ENCODE results near the gene ALDH5A1. TPM values are rescaled to one million over a fixed set of nuclear protein-coding genes. Genes with fewer than 3 reads are reported as not detected.

Gene ALDH5A1
- total and polyA plus RNA-seq, 5 experiments from 2014 or later: 14.0 to 24.8 (median 18.8) TPM

DNA sequence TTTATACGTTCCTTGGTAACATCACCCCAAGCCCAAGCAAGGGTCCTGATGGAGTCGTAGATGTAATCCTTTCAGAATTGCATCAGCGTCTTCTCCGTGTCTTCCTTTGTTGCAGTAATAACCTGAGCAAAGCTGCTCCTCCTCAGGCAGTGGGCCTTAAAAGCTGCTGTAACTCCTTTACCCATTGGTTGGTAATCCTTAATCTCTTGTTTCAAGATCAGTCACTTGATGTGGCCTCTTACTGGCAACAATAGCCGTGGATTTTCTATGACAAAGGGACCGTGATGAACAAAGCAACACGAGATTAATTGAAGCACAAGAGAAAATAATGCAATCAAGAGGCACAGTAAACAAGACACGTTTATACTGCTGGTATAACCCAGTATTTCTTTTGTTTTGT is 44.6 kb downstream of the ALDH5A1 start:
- Mint-ChIP-seq H3K9me3 (no peaks in the 10 kb centered on the region), H3K27ac (no peak overlapping the region), H3K4me3 (no peak overlapping the region), H3K36me3 (peaks cover 0 to 43% (median 10%) of the 10 kb centered on the region in 3 donors), H3K4me1 (no peaks in the 10 kb centered on the region), H3K27me3 (no peaks in the 10 kb centered on the region)
- ATAC-seq: no peak
- POLR2A ChIA-PET: interaction anchor here (0.6 kb wide), 1 partner anchor 56 kb away, joined by 3 read pairs; no protein-coding TSS in a partner anchor
- DNase-seq: no peak

GRCh38 chr6:24540197-24540596 is 45.4 kb downstream of the ALDH5A1 start:
- Mint-ChIP-seq H3K4me3 (no peak overlapping the region), H3K27ac (no peak overlapping the region), H3K27me3 (no peaks in the 10 kb centered on the region), H3K36me3 (peaks cover 0 to 35% (median 2%) of the 10 kb centered on the region in 3 donors), H3K4me1 (no peaks in the 10 kb centered on the region), H3K9me3 (no peaks in the 10 kb centered on the region)
- ATAC-seq (no peak), DNase-seq (no peak)
- POLR2A ChIA-PET: no interaction called here

DNA sequence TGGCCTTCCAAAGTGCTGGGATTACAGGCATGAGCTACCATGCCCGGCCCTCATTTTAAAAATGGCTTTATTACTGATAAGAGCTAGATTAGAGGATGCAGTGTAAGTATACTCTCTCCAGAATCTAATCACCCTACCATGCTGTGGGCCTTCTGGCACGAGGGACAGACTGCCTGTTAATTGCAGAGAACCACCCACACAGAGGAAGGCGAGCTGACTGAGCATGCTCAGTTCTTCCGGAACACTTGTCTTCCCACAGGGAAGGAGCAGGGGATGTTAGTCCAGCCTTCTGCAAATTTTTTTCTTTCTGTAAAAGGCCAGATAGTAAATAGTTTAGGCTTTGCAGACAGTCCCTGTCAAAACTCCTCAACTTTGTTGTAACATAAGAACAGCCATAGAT is 48.9 kb downstream of the ALDH5A1 start:
- H3K4me3 Mint-ChIP-seq: no peak overlapping the region
- DNase-seq: no peak
- peaks cover 7 to 10% (median 9%) of the 10 kb centered on the region in 4 donors for H3K4me1 Mint-ChIP-seq
- no peaks in the 10 kb centered on the region for H3K9me3 Mint-ChIP-seq
- H3K36me3 Mint-ChIP-seq: peaks cover 0 to 10% (median 2%) of the 10 kb centered on the region in 3 donors
- H3K27ac Mint-ChIP-seq: no peak overlapping the region
- H3K27me3 Mint-ChIP-seq: peaks cover 0 to 16% (median 7%) of the 10 kb centered on the region in 5 donors
- ATAC-seq: no peak
- POLR2A ChIA-PET: no interaction called here

GRCh38 chr6:24545183-24545582 is 50.4 kb downstream of the ALDH5A1 start:
- H3K27ac Mint-ChIP-seq: no peak overlapping the region
- peaks cover 7 to 10% (median 9%) of the 10 kb centered on the region in 4 donors for H3K4me1 Mint-ChIP-seq
- DNase-seq: no peak
- H3K4me3 Mint-ChIP-seq: no peak overlapping the region
- H3K27me3 Mint-ChIP-seq: peaks cover 0 to 16% (median 7%) of the 10 kb centered on the region in 5 donors
- no peaks in the 10 kb centered on the region for H3K36me3 Mint-ChIP-seq
- ATAC-seq: no peak
- POLR2A ChIA-PET: no interaction called here
- no peaks in the 10 kb centered on the region for H3K9me3 Mint-ChIP-seq

- H3K27me3 Mint-ChIP-seq: peaks cover 0 to 16% (median 7%) of the 10 kb centered on the region in 5 donors
- no peak overlapping the region for H3K27ac Mint-ChIP-seq
- no peaks in the 10 kb centered on the region for H3K36me3 Mint-ChIP-seq
- ATAC-seq (no peak), DNase-seq (no peak)
- no peaks in the 10 kb centered on the region for H3K9me3 Mint-ChIP-seq
- POLR2A ChIA-PET: no interaction called here
- H3K4me3 Mint-ChIP-seq: no peak overlapping the region
- peaks cover 7 to 10% (median 9%) of the 10 kb centered on the region in 4 donors for H3K4me1 Mint-ChIP-seq
Measured at GRCh38 chr6:24545691-24546090, 50.9 kb downstream of the ALDH5A1 start.

DNA sequence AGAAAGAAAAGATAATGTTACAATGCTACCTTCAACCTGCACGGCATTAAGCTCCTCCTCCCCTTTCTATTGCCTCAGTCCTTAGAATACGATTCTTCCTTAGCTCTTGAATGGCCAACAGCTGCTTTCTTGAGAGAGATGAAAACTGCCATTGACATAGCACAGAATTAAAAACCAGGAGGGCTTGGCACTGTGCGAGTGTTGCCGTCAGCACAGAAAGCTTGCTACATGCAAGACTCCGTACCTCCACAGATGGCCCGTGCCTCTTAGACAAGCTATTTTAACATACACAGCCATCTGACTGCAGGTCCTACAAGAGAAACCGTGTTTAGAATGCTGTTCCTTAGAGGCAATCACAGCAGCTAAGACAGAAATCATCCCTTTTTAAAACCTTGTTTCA is 51.7 kb downstream of the ALDH5A1 start:
- POLR2A ChIA-PET: no interaction called here
- Mint-ChIP-seq H3K9me3 (no peaks in the 10 kb centered on the region), H3K27me3 (peaks cover 0 to 16% (median 7%) of the 10 kb centered on the region in 5 donors)

DNA sequence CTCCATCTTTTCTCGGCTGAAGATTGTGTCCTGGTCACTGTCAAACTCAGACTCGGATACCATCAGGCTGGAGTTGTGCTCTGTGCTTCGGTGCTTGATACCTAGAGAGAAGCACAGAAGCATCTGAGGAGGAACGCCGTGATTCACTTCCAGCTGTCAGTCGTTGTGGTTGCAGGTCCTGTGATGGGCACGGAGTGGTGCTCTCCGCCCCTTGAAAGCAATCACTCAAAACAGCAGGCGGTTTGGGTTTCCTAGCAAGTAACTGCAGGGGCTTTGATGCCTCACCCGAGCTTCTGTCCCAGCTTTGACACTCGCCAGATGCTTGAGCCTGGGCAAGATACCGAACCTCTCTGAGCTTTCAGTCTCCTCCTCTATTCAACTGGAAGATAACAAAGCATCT is 52.5 kb downstream of the ALDH5A1 start:
- peak; percentile 23 to 74 (median 50) for DNase-seq
- H3K4me1 Mint-ChIP-seq: peaks cover 7 to 10% (median 9%) of the 10 kb centered on the region in 4 donors
- POLR2A ChIA-PET: interaction anchor here (1.1 kb wide), 1 partner anchor 16 kb away, joined by 3 read pairs; no protein-coding TSS in a partner anchor
- peak overlapping the region in 3 of 10 donors; percentile 17 to 47 (median 24) for H3K27ac Mint-ChIP-seq
- peak overlapping the region in 1 of 10 donors; percentile 43 for H3K4me3 Mint-ChIP-seq
- ATAC-seq: peak; percentile 97 to 100
- H3K36me3 Mint-ChIP-seq: no peaks in the 10 kb centered on the region
- peaks cover 0 to 16% (median 7%) of the 10 kb centered on the region in 5 donors for H3K27me3 Mint-ChIP-seq
- H3K9me3 Mint-ChIP-seq: no peaks in the 10 kb centered on the region

More for the DNA sequence above, 51.7 kb downstream of the ALDH5A1 start:
- DNase-seq: no peak
- no peak for ATAC-seq
- no peaks in the 10 kb centered on the region for H3K36me3 Mint-ChIP-seq
- H3K4me3 Mint-ChIP-seq: no peak overlapping the region
- H3K27ac Mint-ChIP-seq: peak overlapping the region in 1 of 10 donors; percentile 30
- peaks cover 7 to 10% (median 9%) of the 10 kb centered on the region in 4 donors for H3K4me1 Mint-ChIP-seq

DNA sequence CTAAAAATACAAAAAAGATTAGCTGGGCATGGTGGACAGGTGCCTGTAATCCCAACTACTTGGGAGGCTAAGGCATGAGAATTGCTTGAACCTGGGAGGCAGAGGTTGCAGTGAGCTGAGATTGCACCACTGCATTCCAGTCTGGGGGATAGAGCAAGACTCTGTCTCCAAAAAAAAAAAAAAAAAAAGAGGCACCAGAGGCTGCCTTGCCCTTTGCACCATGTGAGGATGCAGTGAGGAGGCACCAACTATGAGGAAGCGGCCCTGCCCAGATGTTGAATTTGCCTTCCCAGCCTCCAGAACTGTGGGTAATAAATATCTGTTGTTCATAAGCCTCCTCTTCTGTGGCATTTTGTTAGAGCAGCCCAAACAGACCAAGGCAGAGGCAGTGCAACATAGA is 54.4 kb downstream of the ALDH5A1 start:
- Mint-ChIP-seq H3K36me3 (no peaks in the 10 kb centered on the region), H3K27ac (no peak overlapping the region)

GRCh38 chr6:24549674-24550353 is 55.0 kb downstream of the ALDH5A1 start:
- H3K27ac Mint-ChIP-seq: peak overlapping the region in 1 of 10 donors; percentile 22
- peaks cover 7 to 10% (median 9%) of the 10 kb centered on the region in 4 donors for H3K4me1 Mint-ChIP-seq
- no peak for ATAC-seq
- POLR2A ChIA-PET: no interaction called here
- no peak for DNase-seq
- H3K4me3 Mint-ChIP-seq: no peak overlapping the region
- peaks cover 0 to 16% (median 7%) of the 10 kb centered on the region in 5 donors for H3K27me3 Mint-ChIP-seq
- no peaks in the 10 kb centered on the region for H3K9me3 Mint-ChIP-seq
- H3K36me3 Mint-ChIP-seq: no peaks in the 10 kb centered on the region

More for the DNA sequence above, 54.4 kb downstream of the ALDH5A1 start:
- peaks cover 7 to 10% (median 9%) of the 10 kb centered on the region in 4 donors for H3K4me1 Mint-ChIP-seq
- no peak for ATAC-seq
- no peak for DNase-seq
- H3K27me3 Mint-ChIP-seq: peaks cover 0 to 16% (median 7%) of the 10 kb centered on the region in 5 donors
- POLR2A ChIA-PET: no interaction called here
- H3K4me3 Mint-ChIP-seq: peak overlapping the region in 1 of 10 donors; percentile 17
- H3K9me3 Mint-ChIP-seq: no peaks in the 10 kb centered on the region

GRCh38 chr6:24551139-24551538 is 56.4 kb downstream of the ALDH5A1 start:
- ATAC-seq: no peak
- no peak overlapping the region for H3K27ac Mint-ChIP-seq
- no peaks in the 10 kb centered on the region for H3K36me3 Mint-ChIP-seq
- DNase-seq: no peak
- peaks cover 7 to 10% (median 9%) of the 10 kb centered on the region in 4 donors for H3K4me1 Mint-ChIP-seq
- no peaks in the 10 kb centered on the region for H3K9me3 Mint-ChIP-seq
- POLR2A ChIA-PET: interaction anchor here (0.5 to 0.7 kb wide), 2 partner anchors 16 to 31 kb away, joined by 3 read pairs; no protein-coding TSS in a partner anchor
- peaks cover 2 to 16% (median 8%) of the 10 kb centered on the region in 5 donors for H3K27me3 Mint-ChIP-seq
- no peak overlapping the region for H3K4me3 Mint-ChIP-seq

GRCh38 chr6:24554474-24554873 is 59.7 kb downstream of the ALDH5A1 start:
- no peaks in the 10 kb centered on the region for H3K9me3 Mint-ChIP-seq
- no peak overlapping the region for H3K4me3 Mint-ChIP-seq
- no peak overlapping the region for H3K27ac Mint-ChIP-seq
- no peak for DNase-seq
- POLR2A ChIA-PET: interaction anchor here (0.6 kb wide), 1 partner anchor 137 kb away, joined by 3 read pairs; no protein-coding TSS in a partner anchor
- no peaks in the 10 kb centered on the region for H3K36me3 Mint-ChIP-seq
- no peak for ATAC-seq
- H3K27me3 Mint-ChIP-seq: peaks cover 0 to 4% (median 2%) of the 10 kb centered on the region in 5 donors
- no peaks in the 10 kb centered on the region for H3K4me1 Mint-ChIP-seq

- H3K27me3 Mint-ChIP-seq: peaks cover 0 to 6% (median 2%) of the 10 kb centered on the region in 5 donors
- POLR2A ChIA-PET: no interaction called here
- DNase-seq (no peak), ATAC-seq (no peak)
- H3K4me1 Mint-ChIP-seq: no peaks in the 10 kb centered on the region
- H3K9me3 Mint-ChIP-seq: no peaks in the 10 kb centered on the region
- H3K4me3 Mint-ChIP-seq: no peak overlapping the region
- H3K27ac Mint-ChIP-seq: no peak overlapping the region
- H3K36me3 Mint-ChIP-seq: no peaks in the 10 kb centered on the region
Measured at GRCh38 chr6:24558516-24558915, 63.7 kb downstream of the ALDH5A1 start.

- ATAC-seq: no peak
- Mint-ChIP-seq H3K27me3 (peaks cover 0 to 4% (median 0%) of the 10 kb centered on the region in 5 donors), H3K36me3 (no peaks in the 10 kb centered on the region), H3K27ac (no peak overlapping the region), H3K9me3 (no peaks in the 10 kb centered on the region), H3K4me1 (no peaks in the 10 kb centered on the region), H3K4me3 (no peak overlapping the region)
- POLR2A ChIA-PET: no interaction called here
- no peak for DNase-seq
Measured at GRCh38 chr6:24564081-24564480, 69.3 kb downstream of the ALDH5A1 start.

All from naive thymus-derived CD8-positive, alpha-beta T cell (primary cell).